ENCODE measurements around the gene SLC12A4.
"Not testable (repeated sequence)": the region's sequence is repeated elsewhere in the genome, so short reads cannot be mapped to it uniquely, and the experiment has no call there.

Gene SLC12A4

DNA sequence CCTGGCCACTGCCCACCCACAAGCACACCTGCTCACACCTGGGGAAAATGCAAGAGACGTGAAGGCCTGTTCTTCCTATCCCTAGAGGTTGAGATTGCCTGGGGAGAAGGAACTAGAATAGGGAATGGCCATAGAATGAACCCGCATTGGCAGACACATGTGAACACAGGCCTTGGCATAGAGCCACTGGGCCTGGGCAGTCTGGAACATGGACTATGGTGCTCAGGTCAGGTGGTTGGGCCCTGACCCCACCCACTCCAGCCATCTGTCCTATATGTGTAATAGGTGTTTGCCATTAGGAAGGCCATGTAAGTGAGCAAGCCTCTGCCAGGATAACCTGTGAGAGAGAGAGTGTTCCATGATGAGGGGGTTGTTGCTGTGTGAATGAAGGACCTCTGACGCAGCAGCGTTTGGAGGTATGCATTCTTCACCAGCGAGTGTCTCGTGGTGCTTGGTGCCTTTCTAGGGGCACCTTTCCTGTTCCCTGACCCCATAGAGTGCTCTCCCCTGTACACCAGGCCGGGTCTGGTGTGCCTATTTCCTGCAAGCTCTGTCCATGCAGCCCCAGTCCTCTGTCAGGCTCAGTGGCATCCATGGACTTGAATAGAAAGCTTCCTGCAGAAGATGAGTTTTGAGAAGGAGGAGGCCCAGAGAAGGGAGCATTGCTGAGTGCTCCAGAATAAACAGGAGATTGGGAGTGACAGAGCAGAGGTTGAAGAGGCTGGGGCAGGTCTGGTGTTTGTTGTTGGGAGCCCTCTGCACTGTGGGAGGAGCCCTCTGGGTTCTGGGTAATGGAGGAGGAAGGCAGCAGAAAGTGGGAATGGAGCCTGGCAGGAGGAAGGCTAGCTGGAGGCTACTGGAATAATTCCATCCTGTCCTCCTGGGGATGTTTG lies 52.4 kb downstream of the SLC12A4 start:
- H3K4me2 ChIP-seq (ENCODE audit: low read length): no peak overlapping the region
- H3K4me3 ChIP-seq (ENCODE audit: low read length): no peak overlapping the region
- H3K27me3 ChIP-seq (ENCODE audit: control insufficient read depth, insufficient read depth, low read length): no peaks in the 10 kb centered on the region
- peaks cover 17% of the 10 kb centered on the region for H3K4me1 ChIP-seq (ENCODE audit: control insufficient read depth, insufficient read depth, low read length)
- no peaks in the 10 kb centered on the region for H3K9me3 ChIP-seq (replicated peaks; ENCODE audit: low read length)
- H3K36me3 ChIP-seq (ENCODE audit: insufficient read depth, low read length): peaks cover 13% of the 10 kb centered on the region
- H3K9ac ChIP-seq (ENCODE audit: low read depth, low read length): no peak overlapping the region

DNA sequence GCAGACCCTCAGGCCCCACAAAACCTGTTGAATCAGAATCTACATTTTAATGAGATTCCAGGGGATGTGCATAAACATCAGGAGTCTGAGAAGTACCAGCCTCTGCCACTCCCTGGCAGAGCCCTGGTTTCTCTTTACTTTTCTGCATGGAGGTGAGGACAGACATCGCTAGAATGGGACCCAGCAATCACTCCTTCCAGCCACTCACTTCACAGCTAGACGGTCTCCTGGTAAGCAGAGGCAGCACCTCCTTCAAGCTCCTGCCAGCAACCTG lies 53.0 kb downstream of the SLC12A4 start:
- H3K27me3 ChIP-seq (ENCODE audit: control insufficient read depth, insufficient read depth, low read length); H3K9ac ChIP-seq (ENCODE audit: low read depth, low read length); H3K9me3 ChIP-seq (replicated peaks; ENCODE audit: low read length); H3K4me3 ChIP-seq (ENCODE audit: low read length); H3K4me2 ChIP-seq (ENCODE audit: low read length): not testable (repeated sequence)
- Histone ChIP-seq H3K36me3 (ENCODE audit: insufficient read depth, low read length) (peaks cover 13% of the 10 kb centered on the region), H3K4me1 (ENCODE audit: control insufficient read depth, insufficient read depth, low read length) (peaks cover 17% of the 10 kb centered on the region)

DNA sequence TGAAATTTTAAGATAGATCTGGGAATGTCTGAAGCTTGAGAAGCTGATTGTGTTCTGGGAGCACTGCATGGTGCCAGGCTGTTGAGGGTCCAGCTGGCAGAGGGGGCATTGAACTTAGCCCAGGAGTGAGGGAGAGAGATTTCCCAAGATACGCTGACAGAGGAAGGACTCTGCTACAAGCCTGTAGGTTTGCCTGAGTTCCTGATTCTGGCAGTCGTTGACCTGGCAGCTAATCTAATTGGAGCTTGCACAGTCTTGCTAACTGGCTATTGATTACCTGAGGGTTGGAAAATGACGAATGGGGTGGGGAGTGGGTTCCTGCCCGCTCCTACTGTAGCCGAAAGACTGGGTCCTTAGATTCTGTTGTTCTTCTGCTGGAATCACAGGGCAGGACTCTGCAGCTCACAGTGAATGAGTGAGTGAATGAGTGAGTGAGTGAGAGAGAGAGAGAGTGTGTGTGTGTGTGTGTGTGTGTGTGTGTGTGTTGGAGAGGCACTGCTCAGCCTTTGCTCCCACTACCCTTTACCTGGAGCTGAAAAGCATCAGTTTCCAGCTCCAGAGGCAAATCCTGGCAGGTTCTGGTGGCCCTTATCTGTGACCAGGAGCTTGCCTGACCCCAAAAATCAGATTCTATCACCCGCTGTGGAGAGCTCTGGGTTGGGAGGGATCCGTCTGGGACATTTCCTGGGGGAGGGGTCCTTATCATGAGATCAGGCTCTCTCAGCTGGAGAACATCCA lies 53.5 kb downstream of the SLC12A4 start:
- no peak overlapping the region for H3K9ac ChIP-seq (ENCODE audit: low read depth, low read length)
- H3K9me3 ChIP-seq (replicated peaks; ENCODE audit: low read length): no peaks in the 10 kb centered on the region
- H3K36me3 ChIP-seq (ENCODE audit: insufficient read depth, low read length): peaks cover 13% of the 10 kb centered on the region
- H3K27me3 ChIP-seq (ENCODE audit: control insufficient read depth, insufficient read depth, low read length): no peaks in the 10 kb centered on the region
- H3K4me3 ChIP-seq (ENCODE audit: low read length): no peak overlapping the region
- H3K4me1 ChIP-seq (ENCODE audit: control insufficient read depth, insufficient read depth, low read length): peaks cover 17% of the 10 kb centered on the region
- no peak overlapping the region for H3K4me2 ChIP-seq (ENCODE audit: low read length)

DNA sequence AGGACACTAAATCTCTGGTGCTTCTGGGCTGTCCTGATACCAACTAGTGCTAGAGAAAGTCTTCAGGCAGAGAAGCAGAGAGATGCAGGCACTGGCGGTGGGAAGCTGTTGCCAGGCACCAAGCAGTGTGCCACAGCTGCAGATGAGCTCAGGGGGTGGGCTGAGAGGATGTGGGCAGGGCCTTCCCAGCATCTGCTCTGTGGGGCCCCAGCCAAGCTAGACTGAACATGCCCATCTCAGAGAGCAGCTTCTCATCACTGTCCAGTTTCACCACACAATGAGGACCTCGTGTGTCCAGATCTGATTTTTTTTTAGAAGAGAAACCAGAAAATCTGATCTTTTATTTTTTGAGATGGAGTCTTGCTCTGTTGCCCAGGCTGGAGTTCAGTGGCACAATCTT lies 58.3 kb downstream of the SLC12A4 start:
- H3K36me3 ChIP-seq (ENCODE audit: insufficient read depth, low read length): peaks cover 14% of the 10 kb centered on the region
- no peak overlapping the region for H3K4me2 ChIP-seq (ENCODE audit: low read length)

DNA sequence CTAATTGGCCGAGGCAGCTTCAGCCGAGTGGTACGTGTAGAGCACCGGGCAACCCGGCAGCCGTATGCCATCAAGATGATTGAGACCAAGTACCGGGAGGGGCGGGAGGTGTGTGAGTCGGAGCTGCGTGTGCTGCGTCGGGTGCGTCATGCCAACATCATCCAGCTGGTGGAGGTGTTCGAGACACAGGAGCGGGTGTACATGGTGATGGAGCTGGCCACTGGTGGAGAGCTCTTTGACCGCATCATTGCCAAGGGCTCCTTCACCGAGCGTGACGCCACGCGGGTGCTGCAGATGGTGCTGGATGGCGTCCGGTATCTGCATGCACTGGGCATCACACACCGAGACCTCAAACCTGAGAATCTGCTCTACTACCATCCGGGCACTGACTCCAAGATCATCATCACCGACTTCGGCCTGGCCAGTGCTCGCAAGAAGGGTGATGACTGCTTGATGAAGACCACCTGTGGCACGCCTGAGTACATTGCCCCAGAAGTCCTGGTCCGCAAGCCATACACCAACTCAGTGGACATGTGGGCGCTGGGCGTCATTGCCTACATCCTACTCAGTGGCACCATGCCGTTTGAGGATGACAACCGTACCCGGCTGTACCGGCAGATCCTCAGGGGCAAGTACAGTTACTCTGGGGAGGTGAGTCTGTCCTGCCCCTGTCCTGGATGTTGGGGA lies 59.2 kb downstream of the SLC12A4 start:
- no peak overlapping the region for H3K9ac ChIP-seq (ENCODE audit: low read depth, low read length)
- no peaks in the 10 kb centered on the region for H3K9me3 ChIP-seq (replicated peaks; ENCODE audit: low read length)
- no peaks in the 10 kb centered on the region for H3K27me3 ChIP-seq (ENCODE audit: control insufficient read depth, insufficient read depth, low read length)
- no peak overlapping the region for H3K4me2 ChIP-seq (ENCODE audit: low read length)
- no peak overlapping the region for H3K4me3 ChIP-seq (ENCODE audit: low read length)
- peaks cover 14% of the 10 kb centered on the region for H3K36me3 ChIP-seq (ENCODE audit: insufficient read depth, low read length)
- H3K4me1 ChIP-seq (ENCODE audit: control insufficient read depth, insufficient read depth, low read length): no peaks in the 10 kb centered on the region

More for the DNA sequence above, 58.3 kb downstream of the SLC12A4 start:
- Histone ChIP-seq H3K4me1 (ENCODE audit: control insufficient read depth, insufficient read depth, low read length) (no peaks in the 10 kb centered on the region), H3K9me3 (replicated peaks; ENCODE audit: low read length) (no peaks in the 10 kb centered on the region), H3K4me3 (ENCODE audit: low read length) (no peak overlapping the region), H3K27me3 (ENCODE audit: control insufficient read depth, insufficient read depth, low read length) (no peaks in the 10 kb centered on the region), H3K9ac (ENCODE audit: low read depth, low read length) (no peak overlapping the region)

DNA sequence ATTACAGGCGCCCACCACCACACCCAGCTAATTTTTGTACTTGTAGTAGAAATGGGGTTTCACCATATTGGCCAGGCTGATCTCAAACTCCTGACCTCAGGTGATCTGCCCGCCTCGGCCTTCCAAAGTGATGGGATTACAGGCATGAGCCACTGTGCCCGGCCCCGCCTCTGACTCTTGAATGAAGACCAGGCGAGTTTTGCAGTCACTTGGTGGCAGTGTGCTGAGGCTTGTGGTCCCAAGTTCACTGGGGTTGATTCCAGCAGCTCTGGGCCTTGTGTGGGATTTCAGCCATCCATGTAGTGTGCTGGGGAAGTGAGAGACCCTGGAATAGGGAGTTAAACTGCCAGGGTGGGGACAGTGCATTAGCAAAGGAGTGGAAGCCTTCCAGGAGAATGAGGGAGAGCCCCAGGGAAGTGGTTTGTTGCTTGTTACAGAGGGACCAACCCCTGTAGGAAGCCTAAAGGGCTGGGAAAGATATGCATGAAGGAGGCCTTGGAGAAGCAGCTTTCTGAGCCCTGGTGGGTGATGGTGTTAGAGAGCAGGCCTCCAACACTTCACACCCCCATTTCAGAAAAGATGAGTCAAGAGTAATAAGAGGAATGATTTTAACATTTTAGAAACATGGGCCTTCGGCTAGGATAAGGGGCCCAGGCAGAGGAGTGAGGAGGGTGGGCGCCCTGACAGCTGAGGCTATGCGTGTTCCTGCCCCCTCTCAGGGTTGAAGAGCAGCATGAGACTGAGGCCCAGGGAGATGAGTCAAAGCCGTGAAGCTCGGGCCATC lies 60.8 kb downstream of the SLC12A4 start:
- Histone ChIP-seq H3K9me3 (replicated peaks; ENCODE audit: low read length) (no peaks in the 10 kb centered on the region), H3K9ac (ENCODE audit: low read depth, low read length) (no peak overlapping the region), H3K4me3 (ENCODE audit: low read length) (no peak overlapping the region), H3K4me2 (ENCODE audit: low read length) (no peak overlapping the region), H3K4me1 (ENCODE audit: control insufficient read depth, insufficient read depth, low read length) (no peaks in the 10 kb centered on the region), H3K27me3 (ENCODE audit: control insufficient read depth, insufficient read depth, low read length) (no peaks in the 10 kb centered on the region), H3K36me3 (ENCODE audit: insufficient read depth, low read length) (peaks cover 14% of the 10 kb centered on the region)

DNA sequence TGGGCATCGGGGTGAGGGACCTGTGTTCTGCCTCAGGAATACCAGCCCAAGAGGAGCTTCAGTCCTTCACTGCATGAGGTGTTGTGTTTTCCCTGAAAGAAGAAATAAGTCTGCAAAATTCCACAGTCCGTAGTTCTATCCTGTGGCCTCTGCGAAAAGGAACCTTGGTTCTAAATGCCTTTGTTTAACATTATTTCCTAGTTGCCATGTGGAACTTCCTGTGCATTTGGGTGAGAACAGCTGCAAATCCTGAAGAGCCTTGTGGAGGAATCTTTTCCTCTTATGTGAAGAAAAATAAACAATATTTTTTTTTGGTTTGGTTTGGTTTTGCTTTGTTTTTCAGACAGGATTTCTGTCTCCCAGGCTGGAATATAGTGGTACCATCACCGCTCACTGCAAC lies 65.6 kb downstream of the SLC12A4 start:
- Histone ChIP-seq H3K4me3 (ENCODE audit: low read length) (no peak overlapping the region), H3K9me3 (replicated peaks; ENCODE audit: low read length) (no peaks in the 10 kb centered on the region), H3K9ac (ENCODE audit: low read depth, low read length) (no peak overlapping the region), H3K27me3 (ENCODE audit: control insufficient read depth, insufficient read depth, low read length) (no peaks in the 10 kb centered on the region), H3K4me2 (ENCODE audit: low read length) (no peak overlapping the region), H3K4me1 (ENCODE audit: control insufficient read depth, insufficient read depth, low read length) (no peaks in the 10 kb centered on the region), H3K36me3 (ENCODE audit: insufficient read depth, low read length) (no peaks in the 10 kb centered on the region)

DNA sequence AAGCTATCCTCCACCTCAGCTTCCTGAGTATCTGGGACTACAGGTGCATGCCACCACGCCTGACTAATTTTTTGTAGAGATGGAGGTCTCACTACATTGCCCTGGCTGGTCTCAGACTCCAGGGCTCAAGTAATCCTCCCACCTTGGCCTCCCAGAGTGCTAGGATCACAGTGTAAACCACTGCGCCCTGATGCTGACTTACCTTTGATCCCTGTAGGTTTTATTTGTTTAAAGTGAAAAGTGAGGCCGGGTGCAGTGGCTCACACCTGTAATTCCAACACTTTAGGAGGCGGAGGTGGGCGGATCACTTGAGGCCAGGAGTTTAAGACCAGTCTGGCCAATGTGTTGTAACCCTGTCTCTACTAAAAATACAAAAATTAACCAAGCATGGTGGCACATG lies 66.7 kb downstream of the SLC12A4 start:
- H3K9ac ChIP-seq (ENCODE audit: low read depth, low read length): no peak overlapping the region
- no peaks in the 10 kb centered on the region for H3K36me3 ChIP-seq (ENCODE audit: insufficient read depth, low read length)
- H3K4me1 ChIP-seq (ENCODE audit: control insufficient read depth, insufficient read depth, low read length): no peaks in the 10 kb centered on the region
- H3K27me3 ChIP-seq (ENCODE audit: control insufficient read depth, insufficient read depth, low read length): no peaks in the 10 kb centered on the region
- H3K4me3 ChIP-seq (ENCODE audit: low read length): no peak overlapping the region
- no peak overlapping the region for H3K4me2 ChIP-seq (ENCODE audit: low read length)
- H3K9me3 ChIP-seq (replicated peaks; ENCODE audit: low read length): no peaks in the 10 kb centered on the region

DNA sequence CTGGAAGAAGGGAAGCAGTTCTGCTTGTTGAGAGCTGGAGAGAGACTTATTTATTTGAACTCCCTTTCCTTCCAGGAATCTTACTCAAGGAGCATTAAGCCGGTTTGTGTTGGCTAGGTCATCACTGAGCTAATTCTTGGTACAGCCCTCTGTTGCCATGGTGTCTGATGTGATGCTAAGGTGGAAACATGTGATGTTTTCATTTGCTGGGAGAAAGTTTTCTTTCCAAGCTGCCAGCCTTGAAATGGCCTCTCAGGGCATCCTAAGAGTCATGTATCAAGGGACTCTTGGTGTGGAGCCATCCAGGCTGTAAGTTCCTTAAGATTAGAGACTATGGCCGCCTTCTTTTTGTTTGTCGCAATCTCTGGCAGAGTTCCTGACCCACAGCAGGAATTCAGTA lies 71.2 kb downstream of the SLC12A4 start:
- Histone ChIP-seq H3K4me2 (ENCODE audit: low read length) (no peak overlapping the region), H3K9ac (ENCODE audit: low read depth, low read length) (no peak overlapping the region)

DNA sequence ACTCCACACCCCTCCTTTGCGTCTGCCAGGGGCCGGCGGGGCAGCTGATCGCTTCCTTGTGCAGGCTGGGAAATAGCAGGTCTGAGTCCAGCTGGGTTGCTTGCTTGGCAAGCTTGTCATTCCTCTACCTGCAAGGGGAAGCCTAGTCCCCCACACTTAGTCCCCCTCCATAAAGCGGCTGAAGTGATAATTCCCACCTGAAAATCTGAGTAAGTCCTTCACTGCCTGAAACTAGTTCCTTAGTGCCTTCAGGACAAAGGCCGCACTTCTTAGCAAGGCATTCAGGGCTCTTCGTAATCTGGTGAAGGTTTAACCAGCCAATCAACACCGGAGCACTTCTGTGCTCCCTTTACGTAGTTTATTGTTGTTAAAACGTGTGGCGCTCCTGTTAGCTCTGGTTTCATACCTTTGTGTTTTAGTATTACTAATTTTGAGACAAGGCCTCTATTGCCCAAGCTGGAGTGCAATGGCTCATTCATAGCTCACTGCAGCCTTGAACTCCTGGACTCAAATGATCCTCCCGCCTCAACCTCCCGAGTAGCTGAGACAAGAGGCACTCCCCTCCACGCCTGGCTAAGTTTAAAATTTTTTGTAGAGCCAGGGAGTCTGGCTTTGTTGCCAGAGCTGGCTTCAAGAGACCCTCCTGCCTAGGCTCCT lies 74.6 kb downstream of the SLC12A4 start:
- H3K9me3 ChIP-seq (replicated peaks; ENCODE audit: low read length): no peaks in the 10 kb centered on the region
- H3K27me3 ChIP-seq (ENCODE audit: control insufficient read depth, insufficient read depth, low read length): no peaks in the 10 kb centered on the region
- peaks cover 12% of the 10 kb centered on the region for H3K4me1 ChIP-seq (ENCODE audit: control insufficient read depth, insufficient read depth, low read length)
- peak overlapping the region; percentile 96 for H3K4me3 ChIP-seq (ENCODE audit: low read length)
- no peaks in the 10 kb centered on the region for H3K36me3 ChIP-seq (ENCODE audit: insufficient read depth, low read length)
- peak overlapping the region; percentile 99 for H3K9ac ChIP-seq (ENCODE audit: low read depth, low read length)
- peak overlapping the region; percentile 81 for H3K4me2 ChIP-seq (ENCODE audit: low read length)

More for the DNA sequence above, 71.2 kb downstream of the SLC12A4 start:
- no peaks in the 10 kb centered on the region for H3K36me3 ChIP-seq (ENCODE audit: insufficient read depth, low read length)
- H3K9me3 ChIP-seq (replicated peaks; ENCODE audit: low read length): no peaks in the 10 kb centered on the region
- H3K4me1 ChIP-seq (ENCODE audit: control insufficient read depth, insufficient read depth, low read length): peaks cover 12% of the 10 kb centered on the region
- H3K27me3 ChIP-seq (ENCODE audit: control insufficient read depth, insufficient read depth, low read length): no peaks in the 10 kb centered on the region
- H3K4me3 ChIP-seq (ENCODE audit: low read length): no peak overlapping the region

Data from skeletal muscle satellite cell (primary cell).